Measurements from ENCODE around the gene ANO8.
"Not testable (repeated sequence)": the region's sequence is repeated elsewhere in the genome, so short reads cannot be mapped to it uniquely, and the experiment has no call there.

The ANO8 gene

DNA sequence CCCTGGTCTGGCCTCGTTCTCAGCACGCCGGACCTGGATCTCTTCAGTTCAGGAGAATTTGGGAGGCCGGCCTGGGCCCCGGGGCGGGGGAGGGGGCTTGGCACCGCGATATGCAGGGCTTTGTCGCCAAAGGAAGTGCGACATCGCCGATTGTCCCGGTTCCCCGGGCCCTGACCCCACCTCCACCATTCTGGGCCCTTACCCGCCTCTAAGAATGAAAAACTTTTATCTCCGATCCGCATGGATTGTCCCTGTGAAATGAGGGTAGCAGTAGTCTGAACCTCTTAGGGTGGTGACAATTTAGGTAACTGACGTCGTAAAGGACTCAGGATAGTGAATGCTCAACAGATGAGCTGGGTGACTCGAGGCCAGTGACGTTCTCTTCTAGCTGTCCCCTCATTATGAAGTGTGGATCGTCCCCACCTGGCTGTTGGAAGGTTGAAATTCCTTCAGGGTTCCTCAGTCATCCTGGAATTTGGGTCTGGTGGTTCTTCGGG is 24.6 kb downstream of the ANO8 start:
- DNase-seq, result peak in 1 of 2 experiments; percentile 55

DNA sequence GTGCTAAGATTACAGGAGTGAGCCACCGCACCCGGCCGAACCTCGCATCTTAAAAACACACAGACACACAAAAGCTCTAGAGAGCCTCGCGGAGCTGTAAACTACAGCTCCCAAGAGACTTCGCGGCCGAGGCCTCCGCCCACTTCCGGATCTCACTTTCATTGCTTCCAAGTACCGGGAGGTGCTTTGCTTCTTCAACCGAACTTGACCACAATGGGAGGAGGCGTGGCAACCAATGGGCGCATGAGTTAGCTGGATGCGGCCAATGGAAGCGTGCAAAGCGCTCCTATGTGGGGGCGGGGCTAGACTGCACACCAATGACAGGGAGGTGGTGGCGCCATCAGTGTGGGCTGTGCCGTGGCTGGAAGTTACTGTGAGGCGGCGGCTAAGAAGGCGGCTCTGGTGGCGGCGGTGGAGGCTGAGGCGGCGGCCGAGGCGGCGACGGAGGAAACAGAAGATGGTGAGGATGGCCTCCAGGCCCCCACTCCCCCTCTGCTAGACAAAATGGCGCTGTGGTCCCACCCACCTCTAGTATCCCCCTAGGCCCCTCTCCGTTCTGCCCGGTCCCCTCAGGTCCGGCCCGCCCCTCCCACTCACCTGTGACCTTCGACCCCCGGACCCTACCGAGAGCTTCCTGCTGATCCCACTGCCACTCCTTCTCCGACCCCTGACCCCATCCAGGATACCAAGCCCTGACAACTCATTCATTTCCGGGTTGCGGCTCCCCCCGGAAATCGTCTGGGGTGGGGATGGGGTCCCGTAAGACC is 25.3 kb downstream of the ANO8 start, which contains the start of gene DDA1:
Gene DDA1, plus strand, starts transcription at position 366 of the 767 bp plus-strand sequence. Its CDS starts 92 bp downstream, at position 458.
- peak; percentile 99 for DNase-seq

DNA sequence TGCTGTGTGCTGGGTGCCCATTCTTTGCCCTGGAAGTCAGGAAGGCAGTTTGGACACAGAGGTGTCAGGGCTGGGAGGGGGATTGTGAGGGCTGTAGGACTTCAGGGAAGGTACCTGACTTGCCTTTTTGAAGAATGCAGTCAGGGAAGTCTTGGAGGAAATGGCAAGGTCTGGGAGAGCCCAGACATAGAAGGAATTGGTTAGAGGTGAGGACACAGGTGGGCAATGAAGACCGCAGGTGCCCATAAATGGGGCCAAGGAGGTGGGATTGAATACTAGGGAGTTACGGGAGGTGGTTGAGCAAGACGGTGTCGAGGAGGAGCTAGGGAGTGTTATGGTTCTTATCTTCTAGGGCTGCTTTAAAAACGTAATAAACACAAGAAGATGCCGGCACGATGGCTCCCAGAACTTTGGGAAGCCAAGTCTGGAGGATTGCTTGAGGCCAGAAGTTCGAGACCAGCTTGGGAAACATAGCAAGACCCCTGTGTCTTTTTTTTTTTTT is 26.7 kb downstream of the ANO8 start:
- DNase-seq, result no peak

DNA sequence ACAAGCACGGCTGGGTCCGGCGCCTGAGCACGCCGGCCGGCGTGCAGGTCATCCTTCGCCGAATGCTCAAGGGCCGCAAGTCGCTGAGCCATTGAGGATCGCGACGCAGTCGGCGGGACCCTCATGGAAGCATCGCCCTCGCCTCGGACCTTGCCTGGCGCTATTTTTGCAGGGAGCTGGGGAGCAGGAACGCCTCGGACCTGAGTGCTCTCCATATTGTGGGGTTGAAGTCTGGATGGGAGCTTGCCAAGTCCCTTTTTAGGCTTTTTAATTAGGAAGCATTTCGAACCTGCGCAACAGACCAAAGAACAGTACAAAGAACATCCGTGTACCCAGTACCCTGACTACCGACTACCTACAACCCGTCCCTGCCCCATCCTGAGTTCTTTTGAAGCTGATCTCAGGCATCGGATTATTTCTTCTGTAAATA is 28.4 kb downstream of the ANO8 start:
- no peak for DNase-seq

DNA sequence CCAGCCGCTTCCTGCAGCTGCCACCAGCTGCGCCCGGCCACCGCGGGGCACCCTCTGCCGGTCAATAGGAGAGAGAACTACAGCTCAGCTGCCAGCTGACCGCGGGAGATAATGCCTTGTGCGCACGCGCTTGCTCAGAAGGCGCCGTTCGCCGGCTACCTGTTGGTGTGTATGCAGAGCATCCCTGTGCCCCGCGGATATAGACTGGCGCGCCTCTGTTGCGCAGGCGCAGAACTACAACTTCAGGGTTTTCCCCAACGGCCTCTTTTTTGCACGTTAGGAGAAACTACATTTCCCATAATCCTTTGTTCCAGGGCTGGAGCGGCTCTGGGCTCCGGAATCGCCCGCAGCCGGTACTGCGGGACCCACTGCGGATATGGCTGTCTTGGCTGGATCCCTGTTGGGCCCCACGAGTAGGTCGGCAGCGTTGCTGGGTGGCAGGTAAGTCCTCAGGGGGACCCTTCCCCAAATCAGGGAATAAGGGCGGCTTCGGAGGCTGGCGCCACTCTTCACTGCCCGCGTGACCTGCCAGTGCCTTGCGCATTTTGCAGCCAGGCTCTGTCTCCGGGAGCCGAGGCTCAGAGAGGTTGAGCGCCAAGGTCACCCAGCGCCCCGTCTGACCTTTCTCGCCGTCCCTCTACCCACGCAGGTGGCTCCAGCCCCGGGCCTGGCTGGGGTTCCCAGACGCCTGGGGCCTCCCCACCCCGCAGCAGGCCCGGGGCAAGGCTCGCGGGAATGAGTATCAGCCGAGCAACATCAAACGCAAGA is 29.0 kb downstream of the ANO8 start, which contains the start of gene MRPL34:
Gene MRPL34, plus strand, starts transcription at position 356 of the 768 bp plus-strand sequence. Its CDS starts 21 bp downstream, at position 377.
- peak; percentile 98 to 99 for DNase-seq

DNA sequence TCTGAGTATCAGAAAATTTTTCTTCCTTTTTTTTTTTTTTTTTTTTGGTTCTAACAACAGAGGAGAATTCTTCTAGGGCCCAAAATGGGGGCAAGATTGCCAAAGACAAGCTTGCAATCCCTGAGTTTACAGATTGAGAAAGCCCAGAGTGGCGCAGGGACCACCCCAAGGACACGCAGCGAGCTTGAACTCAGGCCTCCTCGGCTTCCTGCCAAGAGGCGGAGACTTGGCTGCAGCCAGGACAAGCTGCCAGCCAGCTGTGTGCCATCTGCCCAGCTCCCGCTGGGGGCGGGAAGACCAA is 29.5 kb downstream of the ANO8 start:
- DNase-seq, result no peak

DNA sequence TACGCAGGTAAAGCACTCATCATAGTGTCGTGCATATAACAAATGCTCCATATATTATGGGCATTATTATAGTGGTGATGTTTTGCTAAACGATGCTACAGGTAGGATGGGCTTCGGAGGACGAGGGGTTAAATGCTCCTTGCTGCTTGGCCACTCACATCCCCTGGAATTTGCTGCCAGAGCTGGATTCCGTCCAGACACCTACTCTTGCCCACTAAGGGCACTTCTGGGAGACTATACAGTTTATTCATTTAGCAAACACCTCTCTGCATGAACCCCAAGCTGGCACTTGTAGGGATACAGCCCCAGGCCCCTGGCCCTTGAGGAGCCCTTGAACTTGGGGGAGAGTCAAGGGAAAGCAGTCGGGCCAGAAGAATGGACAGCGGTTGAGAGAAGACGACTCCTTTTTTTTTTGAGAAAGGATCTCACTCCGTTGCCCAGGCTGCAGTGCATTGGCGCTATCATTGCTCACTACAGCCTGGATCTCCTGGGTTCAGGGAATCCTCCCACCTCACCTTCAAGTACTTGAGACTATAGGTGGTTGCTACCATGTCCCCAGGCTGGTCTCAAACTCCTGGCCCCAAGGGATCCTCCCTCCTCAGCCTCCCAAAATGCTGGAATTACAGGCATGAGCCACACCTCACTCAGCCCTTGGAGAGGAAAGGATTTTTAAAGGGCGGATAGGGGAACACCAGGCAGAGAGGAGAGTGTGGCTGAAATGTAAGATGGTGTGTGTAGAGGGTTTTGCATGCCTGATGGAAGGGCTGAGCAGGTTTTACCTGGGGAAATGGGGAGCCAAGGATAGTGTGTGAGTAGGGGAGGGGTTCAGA is 30.1 kb downstream of the ANO8 start:
- no peak for DNase-seq

DNA sequence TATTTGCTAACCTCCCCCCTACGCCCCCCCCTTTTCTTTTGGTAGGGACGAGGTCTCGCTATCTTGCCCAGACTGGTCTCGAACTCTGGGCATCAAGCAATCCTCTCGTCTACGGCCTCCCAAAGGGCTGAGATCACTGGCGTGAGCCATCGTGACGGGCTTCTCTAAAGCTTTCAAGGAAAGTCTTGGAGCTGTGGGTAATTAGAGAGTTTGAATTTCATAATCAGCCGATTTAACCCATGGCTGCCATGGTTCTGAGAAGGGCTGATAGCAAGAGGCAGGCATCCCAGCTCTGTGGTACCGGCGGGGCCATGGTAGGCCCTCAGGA is 30.8 kb downstream of the ANO8 start:
- DNase-seq, result no peak

DNA sequence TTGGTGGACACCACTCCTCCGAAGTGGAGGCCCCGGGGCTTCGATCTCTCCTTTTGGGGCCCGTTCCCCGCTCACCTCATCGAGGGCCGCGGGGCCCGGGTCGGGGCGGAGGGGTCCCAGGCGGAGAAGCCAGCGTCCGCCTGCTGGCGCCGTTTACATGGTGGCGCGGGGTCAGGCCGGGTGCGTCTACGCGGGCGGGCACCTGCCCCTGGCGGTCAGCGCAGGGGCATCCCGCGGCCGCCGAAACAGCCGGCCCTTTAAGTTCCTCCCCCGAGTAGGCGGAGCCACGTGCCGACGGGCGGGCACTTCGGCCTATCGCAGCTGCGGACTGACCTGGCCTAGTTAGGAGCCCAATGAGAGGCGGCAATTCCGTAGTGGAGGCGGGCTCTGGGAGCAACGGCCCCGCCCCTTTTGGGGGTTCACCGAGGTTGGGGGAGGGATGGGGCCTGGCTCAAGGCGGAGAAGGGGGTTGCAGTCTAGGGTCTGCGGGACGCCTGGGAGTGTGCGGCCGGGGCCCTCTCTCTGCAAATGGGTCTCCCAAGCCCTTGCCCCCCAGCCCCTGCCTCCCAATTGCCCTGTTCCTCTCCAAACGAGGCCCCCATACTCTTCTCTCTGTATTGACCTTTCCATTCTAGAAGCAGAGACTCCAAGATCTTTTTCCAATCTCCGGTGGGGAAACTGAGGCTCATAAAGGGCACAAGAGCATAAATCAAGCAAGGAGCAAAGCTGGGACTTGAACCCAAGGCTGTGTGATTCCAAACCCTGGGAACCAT is 31.3 kb downstream of the ANO8 start, which contains the start of gene ABHD8:
Gene ABHD8, minus strand, starts transcription at position 259 of the 773 bp plus-strand sequence. CDS start 1,809 bp downstream, outside the sequence.
- peak; percentile 86 to 93 for DNase-seq

DNA sequence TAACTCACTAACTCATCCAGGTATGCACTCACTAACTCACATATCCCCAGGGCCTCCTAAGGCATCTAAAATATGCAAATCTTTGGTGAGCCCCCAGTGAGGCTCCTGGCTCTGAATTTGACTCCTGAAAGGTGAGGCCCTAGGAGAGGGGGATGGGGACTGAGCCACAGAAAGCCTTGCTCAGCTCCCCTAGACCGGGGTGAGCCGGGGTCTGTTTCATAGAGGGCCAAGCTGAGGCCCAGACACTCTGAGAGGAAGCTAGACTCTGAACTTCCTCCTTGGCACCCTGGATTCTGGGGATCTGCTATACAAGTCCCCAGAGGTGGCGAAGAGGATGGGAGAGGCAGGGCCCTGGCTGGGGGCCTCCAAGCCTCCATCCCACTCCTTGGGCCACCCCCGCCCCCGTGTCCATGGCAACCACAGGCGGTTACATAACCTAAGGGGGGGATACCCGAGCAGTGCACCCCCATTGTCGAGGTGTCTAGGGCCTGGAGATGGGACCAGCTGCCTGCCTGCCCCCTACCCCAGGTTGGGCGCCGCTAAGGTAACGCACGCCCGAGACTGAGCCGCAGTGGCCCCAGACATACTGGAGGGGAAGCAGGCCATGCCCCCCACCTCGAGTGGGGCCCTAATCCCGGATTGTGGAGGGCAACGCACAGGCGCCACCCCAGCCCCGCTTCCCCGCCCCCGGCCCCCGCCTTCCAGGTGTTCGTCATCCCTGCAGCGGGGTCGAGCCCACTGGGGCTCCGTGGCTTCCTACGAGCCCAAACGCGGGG is 32.1 kb downstream of the ANO8 start:
- no peak for DNase-seq

DNA sequence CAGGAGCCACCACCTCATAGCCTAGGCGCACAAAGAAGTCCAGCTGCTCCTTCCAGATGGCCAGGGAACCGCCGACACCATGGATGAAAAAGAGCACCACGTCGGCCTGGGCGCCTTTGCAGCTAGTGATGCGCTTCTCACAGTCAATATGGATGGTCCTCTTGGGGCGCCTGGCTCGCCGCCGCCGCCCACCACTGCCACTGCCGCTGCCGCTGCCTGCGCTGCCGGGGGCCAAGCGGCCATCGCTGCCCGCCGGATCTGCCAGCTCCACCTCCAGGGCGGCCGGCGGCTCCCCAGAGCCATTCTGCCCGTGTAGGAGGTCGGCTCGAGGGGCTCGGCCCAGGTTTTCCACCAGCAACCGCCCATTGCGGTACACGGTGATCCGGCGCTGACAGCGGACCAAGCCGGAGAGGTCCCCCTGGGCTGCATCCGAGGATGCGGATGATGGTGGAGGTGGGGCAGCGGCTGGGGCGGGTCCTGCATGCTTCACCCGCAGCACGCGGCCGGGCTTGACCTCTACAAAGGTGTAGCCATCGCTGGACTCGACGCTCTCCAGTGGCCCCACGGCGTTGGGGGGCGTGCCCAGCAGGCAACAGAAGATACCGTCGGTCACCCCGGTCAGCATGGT is 33.5 kb downstream of the ANO8 start:
- DNase-seq, result no peak

DNA sequence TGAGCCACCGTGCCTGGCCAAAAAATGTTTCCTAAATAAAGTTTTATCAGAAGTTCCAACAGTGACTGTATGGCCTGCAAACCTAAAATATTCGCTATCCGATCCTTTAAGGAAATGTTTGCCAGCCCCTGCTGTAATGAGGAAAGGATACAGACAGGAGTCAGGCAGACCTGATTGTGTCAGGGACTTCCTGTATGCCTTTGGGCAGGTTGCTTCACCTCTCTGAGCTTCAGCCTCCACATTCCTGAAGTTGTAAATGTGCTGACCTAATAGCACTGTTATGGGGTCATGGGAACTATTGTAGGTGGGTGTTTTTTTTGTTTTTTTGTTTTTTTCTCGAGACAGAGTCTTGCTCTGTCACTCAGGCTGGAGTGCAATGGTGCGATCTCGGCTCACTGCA is 37.7 kb downstream of the ANO8 start:
- DNase-seq, result peak in 1 of 2 experiments; percentile 11

DNA sequence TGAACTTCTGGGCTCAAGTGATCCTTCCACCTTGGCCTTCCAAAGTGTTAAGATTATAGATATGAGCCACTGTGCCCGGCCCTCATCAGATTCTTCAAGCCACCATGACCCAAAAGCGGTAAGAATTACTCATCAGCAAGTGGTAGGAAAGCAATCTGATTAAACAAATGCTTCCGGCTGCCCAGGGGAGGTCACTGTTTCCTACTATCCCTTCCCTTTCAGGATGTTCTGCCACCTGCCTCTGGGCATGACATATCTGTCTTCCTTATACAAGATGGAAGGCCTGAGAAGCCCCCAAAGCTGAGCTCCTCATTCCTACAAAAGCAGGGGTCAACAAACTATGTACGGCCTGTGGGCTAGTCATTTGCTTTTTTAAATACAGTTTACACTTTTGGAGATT is 38.4 kb downstream of the ANO8 start:
- DNase-seq, result peak in 1 of 2 experiments; percentile 61

DNA sequence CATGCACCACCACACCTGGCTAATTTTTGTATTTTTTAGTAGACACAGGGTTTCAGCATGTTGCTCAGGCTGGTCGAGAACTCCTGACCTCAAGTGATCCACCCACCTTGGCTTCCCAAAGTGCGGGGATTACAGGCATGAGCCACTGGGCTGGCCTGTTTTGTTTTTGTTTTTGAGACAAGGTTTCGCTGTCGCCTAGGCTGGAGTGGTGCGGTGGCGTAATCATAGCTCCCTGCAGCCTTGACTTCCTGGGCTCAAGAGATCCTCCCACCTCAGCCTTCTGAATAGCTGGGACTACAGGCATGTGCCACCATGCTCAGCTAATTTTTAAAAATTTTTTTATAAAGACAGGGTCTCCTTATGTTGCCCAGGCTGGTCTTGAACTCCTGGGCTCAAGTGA is 39.1 kb downstream of the ANO8 start:
- not testable (repeated sequence) for DNase-seq

DNA sequence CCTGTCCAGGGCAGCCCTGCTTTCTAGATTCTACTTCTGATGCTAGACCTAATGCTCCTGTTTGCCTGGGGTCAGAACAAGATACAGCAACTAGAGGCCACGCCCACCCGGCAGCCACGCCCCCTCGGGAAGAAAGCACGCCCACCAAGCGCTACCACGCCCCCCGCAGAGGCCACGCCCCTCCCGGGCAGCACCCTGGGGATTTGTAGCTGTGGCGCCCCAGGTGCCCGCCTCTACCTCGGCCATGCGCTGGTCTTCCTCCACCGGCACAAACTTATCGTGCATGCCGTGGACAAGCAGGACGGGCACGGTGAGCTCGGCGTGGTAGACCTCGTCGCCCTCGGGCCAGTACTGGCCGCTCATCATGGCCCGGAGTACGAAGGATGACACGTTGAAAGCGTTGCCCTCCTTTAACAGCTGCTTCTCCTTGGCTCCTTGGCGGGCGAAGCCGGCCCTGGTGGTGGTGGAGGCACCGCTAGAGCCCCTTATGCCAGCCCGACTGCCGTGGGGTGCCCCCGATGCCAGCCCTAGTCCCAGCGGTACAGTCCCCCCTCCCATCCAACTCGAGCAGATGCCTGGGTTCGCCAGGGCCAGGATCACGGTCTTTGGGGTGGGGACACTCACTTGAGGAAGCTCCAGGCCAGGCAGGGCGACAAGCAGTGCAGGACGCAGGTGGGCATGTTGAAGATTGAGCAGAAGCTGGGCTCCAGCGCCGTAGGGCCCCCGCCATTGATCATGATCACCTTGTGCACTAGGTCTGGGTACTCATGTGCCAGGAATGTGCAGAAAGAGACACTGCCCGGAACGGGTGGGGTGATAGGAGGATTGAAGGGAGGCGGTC is 40.4 kb downstream of the ANO8 start:
- no peak for DNase-seq

DNA sequence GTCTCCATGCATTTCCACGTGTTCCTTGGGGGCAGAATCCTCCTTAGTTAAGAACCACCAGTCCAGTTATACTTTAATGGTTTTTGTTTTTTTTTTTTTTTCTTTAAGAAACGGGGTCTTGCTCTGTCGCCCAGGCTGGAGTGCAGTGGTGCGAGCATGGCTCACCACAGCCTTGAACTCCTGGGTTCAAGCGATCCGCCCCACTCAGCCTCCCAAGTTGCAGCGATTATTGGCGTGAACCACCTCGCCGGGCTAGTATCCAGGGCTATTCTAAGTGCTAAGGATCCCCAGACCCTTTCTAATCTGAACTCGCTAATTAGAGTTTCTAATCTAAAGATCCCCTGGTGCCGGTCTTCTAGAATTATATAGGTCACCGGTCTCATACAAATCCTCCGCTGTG is 41.0 kb downstream of the ANO8 start:
- DNase-seq, result no peak

DNA sequence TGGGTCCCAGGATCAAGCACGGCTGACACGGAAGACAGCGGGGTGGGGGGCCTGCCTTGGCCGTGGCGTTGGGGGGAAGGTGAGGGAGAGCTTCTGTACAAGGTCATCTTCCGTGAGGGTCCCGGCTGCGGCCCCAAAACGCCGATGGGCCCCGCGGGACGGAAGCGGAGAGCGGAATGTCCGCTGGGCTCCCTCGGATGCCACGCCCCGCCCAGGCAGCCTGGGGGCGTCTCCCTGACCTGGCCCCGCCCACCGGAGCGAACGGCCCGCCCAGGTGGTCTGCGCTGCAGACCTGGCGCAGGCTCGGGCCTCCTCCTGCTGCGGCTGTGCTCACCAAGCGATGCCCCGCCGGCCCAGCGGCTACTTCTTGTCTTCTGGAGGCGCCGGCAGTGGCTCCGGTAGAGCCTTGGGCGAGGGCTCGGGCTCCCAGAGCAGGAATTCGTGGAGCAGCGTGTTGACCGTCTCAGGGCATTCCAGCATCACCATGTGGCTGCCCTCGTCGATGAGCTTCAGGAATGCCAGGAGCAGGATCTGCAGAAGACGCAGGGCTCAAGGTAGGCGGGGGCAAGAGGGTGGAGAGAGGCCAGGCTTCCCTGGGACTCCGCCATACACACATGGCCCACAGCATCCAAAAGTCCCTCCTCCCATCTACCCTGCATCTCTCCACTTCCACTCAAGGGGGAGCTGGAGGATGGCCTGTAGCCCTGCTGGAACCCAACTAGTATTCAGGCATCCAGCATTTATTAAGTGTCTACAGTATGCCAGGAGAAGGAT is 42.2 kb downstream of the ANO8 start:
- DNase-seq, result peak in 1 of 2 experiments; percentile 16

DNA sequence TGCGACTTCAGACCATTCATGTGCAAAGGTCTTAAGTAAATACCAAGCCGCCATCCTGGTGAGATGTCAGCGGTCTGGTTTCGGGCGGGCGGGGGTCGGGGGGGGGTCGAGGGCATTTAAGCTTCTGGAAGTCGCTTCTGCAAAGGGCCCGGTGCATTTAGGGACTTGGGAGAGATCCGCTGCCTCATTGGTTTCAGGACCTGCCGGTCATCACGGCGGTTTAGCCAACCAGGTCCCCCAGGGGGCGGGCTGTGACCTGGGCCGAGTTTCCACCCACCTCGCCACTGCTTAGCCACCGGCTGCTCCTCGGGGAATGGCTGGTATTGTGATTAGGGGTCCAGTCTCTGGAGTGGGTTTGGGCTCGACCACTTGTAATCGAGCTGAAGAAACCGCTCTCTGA is 45.2 kb downstream of the ANO8 start:
- DNase-seq, result peak in 1 of 2 experiments; percentile 10

DNA sequence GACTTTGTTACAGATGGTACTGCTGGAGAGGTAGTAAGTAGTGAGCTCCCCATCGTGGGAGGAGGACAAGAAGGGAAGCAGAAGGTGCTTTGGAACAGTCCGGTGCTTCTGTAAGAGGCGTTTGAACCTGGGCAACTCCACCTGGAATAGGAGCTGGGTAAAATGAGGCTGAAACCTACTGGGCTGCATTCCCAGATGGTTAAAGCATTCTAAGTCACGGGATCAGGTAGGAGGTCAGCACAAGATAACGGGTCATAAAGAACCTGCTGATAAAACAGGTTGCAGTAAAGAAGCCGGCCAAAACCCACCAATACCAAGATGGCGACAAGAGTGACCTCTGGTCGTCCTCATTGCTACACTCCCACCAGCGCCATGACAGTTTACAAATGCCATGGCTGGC is 47.9 kb downstream of the ANO8 start:
- DNase-seq, result no peak

Measured in SW 1271 (cell line).